Activated CD8-positive, alpha-beta memory T cell treated with anti-CD3 and anti-CD28 coated beads for 4 hours (primary cell): Measurements from ENCODE around the gene FTCDNL1.
A peak's percentile ranks its signal among the peaks of the same experiment; 100 is the strongest.

Experiments used
- DNase-seq, 2 donors: peaks; one replicate each; pipeline ENCODE4 v3.0.0-alpha.2; 2020; ENCODE audit warnings: low read depth in 2 of 2

Gene FTCDNL1

DNA sequence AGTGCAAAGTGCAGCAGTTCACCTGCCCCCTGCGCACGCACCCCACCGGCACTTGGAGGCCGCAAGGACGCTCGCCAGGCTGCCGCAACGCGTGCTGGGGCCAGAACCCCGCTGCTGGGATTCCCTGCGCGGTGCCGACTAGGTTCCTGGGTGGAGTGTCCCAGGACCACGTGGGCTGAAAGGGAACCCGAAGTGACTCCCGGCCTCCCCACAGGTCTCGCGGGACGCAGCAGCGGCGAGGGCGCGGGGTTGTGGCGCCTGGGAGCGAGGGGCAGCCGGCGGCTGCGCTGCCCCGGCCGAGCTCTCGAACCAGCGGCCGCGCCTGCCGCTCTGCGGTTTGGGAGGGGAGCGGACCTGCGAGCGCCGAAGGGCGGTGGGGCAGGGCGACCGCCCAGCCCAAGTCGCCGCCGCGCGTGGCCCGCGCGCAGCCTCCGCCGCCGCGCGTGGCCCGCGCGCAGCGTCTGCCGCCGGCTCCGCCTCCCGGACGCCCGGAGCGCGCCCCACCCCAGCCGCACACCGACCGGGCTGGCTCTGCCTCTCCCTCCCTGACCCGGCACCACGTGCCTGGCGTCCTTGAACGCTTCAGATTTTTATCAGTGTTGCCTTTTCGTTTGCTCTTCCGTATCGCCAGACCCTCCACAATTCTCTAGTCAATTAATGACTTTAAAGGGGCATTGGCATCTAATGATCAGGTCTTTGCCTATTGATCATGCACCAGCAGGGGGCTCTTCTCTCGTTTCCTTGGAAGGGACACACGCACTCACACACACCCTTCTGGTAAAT lies at the start of gene FTCDNL1:
TSS of gene FTCDNL1 (minus strand) at position 475 of the 783 bp plus-strand sequence. CDS start 2,230 bp downstream, outside the sequence.
- DNase-seq, result peak; percentile 33 to 35

DNA sequence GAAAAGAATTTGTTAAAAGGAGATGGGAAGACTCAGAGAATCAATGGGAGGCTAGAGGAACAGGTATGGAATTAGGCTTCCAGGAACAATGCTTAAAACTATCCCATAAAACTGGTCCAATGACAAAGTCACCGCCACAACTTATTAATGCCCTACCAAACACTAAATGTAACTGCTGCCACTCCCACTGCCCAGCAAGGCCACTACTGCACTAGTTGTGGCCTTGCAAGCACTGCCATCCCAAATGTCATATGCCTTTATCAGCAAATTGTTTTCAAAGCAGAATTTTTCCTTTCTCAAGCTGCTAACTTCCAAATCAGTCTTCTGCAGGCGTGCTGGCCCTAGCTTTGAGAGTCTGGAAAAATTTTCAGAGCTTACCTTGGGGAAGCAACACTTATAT lies 45.6 kb upstream of the FTCDNL1 start:
- no peak for DNase-seq

DNA sequence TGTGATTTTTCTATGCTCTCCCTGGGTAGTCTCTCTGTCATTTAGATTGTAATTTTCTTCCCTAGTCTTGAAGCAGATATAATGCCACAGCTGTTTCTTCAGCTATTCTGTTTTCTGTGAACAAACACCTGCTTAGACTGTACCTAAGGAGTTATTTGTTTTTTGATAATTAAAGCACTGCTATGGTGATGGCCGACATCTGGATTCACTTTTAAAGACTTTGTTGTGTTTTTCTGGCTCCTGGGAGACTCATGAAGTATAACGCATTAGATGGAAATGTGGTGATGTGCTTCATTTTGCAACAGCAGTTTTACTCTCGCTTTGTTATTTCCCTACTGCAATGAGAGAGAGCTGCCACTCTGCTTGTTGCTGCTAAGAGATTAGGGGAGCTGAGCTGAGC lies 44.4 kb upstream of the FTCDNL1 start:
- DNase-seq, result no peak

DNA sequence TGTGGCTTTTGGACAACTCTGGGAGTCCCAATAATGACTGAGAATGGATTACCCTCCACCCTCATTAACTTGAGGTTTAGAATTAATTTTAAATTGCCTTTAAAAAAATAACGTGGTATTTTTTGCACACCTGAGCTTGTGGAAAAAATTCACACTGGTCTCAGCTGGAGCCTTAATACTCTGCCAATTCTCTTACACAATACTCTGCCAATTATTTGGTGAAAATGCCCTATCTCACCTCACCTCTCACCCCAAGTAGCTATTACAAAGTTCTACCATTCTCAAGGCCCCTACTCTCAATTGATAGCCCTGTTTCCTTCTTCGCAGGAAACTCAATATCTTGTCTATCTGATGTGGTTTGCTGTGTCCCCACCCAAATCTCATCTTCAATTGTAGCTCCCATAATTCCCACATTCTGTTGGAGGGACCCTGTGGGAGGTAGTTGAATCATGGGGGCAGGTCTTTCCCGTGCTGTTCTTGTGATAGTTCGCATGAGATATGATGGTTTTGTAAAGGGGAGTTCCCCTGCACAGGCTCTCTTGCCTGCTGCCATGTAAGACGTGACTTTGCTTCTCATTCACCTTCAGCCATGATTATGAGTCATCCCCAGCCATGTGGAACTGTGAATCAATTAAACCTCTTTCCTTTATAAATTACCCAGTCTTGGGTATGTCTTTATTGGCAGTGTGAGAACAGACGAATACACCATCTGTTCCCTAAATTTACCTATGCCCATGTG lies 32.7 kb upstream of the FTCDNL1 start:
- DNase-seq, result no peak

DNA sequence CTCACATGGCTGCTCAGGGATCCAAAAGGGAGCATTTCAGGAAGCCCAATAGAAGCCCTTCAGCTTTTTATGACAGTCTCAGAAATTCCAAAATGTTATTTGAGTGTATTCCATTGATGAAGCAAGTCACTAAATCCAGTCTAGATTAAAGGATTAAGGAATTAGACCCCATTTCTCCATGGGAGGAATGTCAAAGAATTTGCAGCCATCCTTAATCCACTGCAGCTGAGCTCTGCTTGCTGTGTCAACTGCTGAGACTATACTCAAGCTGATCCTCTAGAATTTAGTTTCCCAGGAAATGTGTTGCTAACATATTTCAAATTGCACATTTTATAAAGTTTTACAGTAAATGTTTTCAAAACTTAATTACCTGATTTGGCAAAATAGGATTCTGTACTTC lies 31.7 kb upstream of the FTCDNL1 start:
- no peak for DNase-seq

DNA sequence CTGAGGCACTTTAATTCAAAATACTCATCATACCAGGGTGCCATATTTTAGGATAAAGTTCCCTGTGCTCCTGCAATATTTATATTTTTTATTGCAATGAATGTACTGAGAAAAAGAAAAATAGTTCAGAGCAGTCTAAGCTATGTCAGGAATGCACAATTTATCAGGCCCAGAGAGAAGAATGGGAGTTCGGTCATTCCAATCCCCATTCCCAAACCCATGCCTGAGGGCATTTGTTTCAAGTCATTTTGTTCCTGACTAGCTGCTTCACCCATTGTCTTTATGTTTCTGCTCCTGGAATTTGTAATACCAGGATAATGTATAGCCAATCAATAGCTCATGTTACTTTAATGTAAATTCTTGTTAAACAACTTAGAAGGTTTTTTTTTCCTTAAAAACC lies 24.4 kb upstream of the FTCDNL1 start:
- DNase-seq, result no peak

DNA sequence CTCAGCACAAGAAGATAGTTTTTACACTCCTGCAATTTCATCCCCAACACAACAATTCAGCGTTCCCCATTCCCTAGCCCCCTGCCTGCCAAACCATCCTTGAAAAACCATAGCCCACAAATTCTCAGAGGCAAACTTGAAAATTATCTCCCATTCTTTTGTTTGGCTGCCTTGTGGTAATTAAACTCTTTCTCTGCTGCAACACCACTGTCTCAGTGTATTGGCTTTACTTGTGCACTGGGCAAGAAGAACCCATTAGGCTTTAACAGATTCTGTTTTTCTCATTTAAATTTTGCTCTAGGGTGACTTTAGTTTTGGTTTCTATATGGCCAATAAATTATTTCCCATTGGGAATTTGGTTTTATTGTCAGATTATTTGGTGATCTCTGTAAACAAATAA lies 23.2 kb upstream of the FTCDNL1 start:
- no peak for DNase-seq

DNA sequence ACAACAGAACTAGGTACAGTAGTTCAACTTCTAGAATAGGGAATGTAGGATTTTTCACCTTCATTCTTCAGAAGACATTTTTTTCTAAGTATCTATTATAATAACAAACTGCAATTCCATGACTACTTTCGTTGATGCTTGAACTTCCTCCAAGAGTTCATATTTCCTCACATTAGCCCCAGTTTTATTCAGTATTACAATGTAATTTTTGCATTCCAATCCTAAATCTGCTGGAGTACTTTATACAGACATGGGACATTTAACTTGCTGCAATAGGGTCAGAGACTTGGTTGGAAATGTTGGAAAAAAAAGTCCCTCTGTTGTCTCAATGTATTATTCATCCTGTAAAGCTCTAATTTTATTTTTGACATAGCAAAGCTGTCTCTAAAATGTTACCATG lies 19.6 kb upstream of the FTCDNL1 start:
- DNase-seq, result no peak

DNA sequence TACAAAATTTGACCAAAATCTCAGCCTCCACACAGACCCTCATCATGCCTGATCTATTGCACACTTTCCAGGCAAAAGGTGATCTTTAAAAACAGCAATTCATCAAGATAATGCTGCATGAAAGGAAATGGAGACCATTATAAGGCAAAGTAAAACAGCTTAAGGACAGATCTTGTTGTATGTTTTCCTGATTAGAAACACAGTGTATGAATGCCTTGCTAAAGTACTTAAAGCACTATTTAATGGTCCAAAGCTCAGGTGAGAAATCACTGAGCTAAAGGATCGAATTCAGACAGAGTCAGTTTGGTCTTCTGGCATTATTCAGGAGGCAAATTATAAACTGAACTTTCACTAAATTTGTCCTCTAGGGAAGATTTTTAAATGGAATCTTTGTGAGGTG lies 18.7 kb upstream of the FTCDNL1 start:
- DNase-seq, result no peak

DNA sequence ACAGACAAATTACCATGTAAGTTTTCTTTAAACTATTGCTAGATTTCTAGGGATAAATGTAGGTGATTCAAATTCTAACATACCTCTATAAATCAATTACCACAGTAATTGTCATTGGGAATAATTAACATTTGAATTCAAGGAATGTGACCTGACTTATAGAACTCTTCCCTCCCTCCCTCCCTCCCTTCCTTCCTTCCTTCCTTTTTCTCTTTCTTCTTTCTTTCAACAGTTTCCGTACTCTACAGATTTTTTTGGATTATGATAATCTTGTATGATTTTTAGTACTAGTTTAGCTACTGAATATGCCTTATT lies 18.2 kb upstream of the FTCDNL1 start:
- DNase-seq, result no peak

DNA sequence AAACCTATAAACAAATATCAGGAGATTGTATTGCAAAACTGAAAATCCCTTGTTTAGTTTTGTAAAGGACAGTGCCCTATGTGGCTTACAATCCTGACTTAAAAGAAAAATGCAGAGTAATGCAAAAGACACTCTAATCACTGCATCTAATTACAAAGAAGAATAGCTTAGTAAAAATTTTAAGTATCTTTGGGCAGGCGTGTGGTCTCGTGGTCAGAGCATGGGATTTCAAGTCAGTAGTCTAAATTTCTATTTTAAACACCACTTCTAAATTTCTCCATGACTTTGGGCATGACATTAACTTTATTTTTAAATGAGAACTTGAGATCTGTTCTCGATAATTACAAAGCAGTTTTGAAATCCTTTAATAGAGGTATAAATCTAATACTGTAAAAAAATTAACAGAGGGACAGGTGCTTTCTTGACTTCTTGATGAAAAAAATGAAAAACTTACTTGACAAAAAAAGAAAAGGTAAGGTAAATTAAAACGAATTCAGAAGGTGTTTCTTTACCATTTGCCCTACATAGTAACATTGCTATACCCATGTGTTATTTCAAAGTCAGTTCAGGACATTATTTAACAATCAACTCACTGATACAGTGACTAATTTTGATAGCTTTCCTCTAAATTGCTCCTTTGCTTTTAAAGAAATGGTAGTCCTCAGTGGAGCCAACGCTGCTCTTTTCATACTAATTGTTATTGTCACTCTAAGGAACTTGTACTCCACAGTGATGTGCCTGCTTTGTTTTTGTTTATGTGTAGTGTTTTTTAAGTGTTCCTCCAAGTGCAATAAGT lies 17.6 kb upstream of the FTCDNL1 start:
- no peak for DNase-seq

DNA sequence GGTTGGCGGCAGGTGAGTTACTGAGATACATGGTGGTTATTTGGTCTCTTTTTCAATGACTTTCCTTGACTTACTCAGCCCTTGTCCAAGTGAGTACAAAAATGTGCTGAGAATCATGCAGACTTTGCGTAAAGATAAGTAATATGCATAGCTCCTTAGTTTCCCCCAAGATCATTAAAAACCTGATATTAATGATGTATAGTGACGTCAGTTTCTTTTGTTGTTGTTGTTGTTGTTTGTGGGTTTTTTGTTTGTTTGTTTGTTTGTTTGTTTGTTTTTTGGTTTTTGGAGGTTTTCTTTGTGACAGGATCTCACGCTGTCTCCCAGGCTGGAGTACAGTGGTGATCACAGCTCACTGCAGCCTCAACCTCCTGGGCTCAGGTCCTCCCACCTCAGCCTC lies 14.9 kb upstream of the FTCDNL1 start:
- no peak for DNase-seq

DNA sequence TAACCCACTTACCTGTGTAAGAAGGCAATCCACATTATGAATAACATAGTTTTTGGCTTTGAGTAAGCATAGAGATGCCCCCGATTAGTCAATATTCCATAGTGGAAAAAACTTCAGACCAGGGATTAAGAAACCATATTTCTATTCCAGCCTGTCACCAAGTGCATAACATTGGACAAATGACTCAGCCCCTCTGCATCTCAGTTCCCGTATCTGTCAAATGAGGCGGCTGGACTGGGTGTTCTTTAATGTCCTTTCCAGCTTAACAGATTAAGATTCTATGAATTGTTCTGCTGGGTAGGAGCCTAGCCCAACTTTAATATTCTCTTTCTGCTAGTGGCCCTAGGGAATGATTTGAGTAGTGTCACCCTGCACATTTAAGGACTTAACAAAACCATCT lies 11.8 kb upstream of the FTCDNL1 start:
- no peak for DNase-seq

DNA sequence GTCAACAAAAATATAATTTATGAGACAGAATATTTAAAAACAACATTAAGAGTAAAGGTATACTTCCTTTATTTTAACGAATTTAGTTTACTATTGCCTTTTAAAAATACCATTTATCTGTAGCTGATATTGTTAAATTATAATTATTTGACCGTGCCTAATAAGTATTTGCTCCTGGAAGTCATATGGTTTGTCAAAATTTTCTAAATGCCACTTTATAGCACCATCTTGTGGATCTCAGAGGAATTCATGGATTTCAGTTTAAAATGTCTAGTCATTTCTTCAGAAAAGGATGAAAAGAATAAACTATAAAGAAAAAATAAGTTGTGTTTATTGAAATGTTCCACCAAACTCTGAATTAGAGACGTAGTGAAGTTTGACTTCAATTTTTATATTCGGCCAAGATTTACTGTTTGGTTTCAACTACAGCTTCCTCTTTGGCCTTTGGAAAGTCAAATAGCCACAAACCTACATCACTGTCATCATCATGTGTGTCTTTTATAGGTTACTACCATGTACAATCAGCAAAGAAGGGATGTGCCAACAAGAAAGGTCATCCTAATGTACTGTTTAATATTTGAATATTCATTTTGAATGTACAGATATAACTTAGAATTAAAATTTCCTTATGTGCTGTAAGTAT lies 10.3 kb upstream of the FTCDNL1 start:
- DNase-seq, result no peak

DNA sequence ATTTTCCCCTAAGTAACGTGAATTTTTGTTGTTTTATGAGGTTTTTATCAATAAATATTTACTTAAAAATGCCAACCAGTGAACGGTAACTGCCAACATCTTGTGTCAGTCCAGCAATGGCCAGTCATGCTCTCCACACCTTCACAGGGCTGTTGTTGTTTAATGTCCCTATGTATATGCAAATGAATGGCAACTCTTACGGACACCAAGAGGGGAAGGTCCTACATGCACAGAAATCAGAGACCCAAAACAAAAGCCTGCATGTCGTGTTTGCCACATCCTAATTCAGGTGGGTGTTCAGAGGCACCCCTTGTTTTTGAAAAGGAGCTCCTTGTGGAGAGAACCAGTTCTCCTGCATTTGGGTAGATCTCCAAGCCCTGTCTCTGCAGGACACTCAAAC lies 4.8 kb upstream of the FTCDNL1 start:
- DNase-seq, result no peak

DNA sequence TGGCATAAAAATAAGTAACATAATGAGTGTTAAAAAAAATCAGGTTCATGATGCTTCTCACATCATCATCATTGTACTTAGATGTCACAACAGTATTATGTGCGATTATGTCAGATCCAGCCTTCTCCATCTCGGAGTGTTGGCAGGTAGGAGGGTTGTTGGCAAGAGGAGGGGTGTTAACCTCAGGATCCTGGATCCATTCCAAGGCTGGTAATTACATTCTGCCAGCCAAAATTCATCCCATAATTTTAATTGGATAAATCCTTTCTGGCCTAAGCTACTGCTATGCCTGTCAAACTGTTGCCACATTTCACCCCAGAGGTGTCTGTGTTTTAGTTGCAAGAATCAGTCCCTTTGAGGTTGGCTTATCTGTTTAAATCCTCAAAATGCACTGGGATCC lies 891 bp upstream of the FTCDNL1 start:
- DNase-seq, result no peak

DNA sequence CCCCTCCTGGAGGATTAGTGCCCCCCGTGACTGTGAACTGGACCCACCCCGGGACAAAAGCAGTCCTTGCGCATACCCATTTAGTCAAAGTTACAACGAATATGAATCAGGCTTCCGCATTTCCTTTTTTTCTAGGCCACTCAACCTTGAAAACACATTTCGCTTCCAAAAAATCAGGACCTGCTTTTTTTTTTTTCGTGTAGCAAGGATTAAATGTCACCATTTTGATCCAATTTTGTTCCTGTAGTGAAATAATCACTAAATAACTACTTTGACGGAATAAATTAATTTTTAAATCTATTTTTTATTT lies 464 bp upstream of the FTCDNL1 start:
- no peak for DNase-seq

DNA sequence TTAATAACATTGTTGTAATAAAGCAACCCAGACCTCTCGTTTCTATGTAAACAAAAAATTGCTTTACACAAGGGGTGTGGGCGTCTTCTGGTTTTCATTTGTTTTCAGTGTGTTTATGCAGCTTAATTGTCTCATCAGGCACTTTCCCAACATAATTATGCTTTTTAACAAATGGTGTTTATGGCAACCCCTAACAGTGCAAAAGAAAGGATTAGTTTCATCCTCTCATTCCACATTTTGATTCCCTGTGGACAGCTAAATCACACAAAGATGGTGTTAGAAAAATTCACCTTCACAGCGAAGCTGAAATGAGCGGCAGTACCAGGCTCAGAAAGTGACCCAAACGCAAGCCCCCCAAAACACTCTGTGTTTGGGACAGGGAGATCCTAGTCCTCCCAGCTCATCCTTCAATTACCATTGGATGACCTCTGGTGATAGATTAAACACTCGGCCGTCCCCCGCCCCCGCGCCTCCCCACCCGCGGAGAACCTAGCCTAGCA lies 724 bp downstream of the FTCDNL1 start:
- DNase-seq, result no peak

DNA sequence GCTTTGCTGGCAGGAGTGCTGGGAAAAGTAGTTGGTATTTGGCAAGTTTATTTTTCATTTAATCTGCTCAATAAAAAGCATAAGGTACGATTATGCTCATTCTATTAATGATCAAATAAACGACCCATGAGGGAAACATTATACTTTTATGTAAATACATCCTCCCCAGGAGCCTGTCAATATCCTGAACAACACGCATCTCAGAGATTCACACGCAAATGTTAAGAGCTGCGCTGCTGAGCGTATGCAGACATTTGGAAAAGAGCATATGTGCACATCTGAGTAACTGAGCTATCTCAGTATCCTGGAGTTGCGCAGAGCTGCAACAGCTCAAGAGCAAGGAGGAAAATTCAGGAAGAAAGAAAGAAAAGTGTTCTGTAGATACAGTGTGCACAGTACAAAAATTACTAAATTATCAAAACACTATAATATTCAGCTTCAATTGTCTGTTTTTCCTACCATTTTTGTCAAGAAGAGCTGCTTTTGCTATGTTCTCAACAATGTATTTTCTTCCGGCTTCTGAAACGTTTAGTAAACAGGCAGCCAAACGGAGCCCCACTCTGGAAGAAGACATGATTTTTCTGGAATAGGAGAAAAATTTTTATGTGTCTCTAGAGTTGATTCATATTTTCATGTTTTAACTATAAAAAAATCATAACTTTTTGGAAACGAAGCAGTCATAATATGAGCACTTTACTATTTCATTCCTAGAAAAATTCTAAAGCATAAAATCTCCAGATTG lies 2.4 kb downstream of the FTCDNL1 start:
- DNase-seq, result no peak

DNA sequence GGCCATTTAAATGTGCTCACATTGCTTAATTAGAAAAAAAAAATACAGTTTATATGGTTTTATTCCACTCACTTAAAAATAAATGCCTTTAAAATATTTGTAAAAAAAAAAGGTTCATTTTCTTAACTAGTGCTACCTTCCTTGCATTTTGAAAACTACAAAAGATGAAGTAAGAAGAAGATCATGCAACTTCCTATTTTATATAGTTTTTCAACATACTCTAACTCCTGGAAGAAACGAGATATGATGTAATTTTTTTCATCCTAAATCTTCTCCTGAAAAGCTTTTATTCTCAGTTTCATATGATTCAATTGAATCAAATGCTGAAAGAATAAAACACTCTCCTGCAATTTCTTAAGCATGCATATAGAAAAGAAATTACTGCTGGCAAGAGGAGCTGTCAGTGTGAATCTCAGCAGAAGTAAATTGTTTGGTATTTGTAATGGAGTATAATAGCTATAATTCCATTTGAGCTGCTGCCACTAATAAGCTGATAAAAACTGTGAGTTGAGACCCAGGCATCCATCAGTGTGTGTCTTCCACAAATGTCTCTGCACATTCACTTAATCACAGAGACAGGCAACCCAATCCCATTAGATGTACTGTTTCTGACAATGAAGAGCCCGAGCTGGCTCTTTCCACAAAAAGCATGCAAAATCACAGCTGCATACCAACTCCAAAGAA lies 3.7 kb downstream of the FTCDNL1 start:
- DNase-seq, result no peak
